OCI-LY1 (cell line): ENCODE data around the gene TENM4.

ENCODE experiments used
- H2AFZ ChIP-seq: fragments of 200-600 bp; sonication (generic), shearing (Covaris generic); 2 replicates; pipeline ENCODE4 v1.6.0; 2014; ENCODE audit warnings: antibody characterized with exemption, mild to moderate bottlenecking, low read length
- H3F3A ChIP-seq: fragments of 200-600 bp; sonication (generic), shearing (Covaris generic); 2 replicates; pipeline ENCODE4 v1.6.0; 2014; ENCODE audit warnings: mild to moderate bottlenecking, antibody characterized with exemption, low read length, moderate library complexity; ENCODE audit not compliant: insufficient read depth
- H3K27ac ChIP-seq: fragments of 200-600 bp; sonication (generic); 2 replicates; pipeline ENCODE4 v1.5.1; 2014; ENCODE audit warnings: low read length, mixed run types, mild to moderate bottlenecking, low read depth; ENCODE audit not compliant: poor library complexity, severe bottlenecking
- H3K27me3 ChIP-seq: fragments of 200-600 bp; sonication (generic); 2 replicates; pipeline ENCODE4 v1.6.0; 2014; ENCODE audit warnings: antibody characterized with exemption, mild to moderate bottlenecking, low read length, moderate library complexity; ENCODE audit not compliant: insufficient read depth
- H3K36me3 ChIP-seq: fragments of 200-600 bp; sonication (generic); 2 replicates; pipeline ENCODE4 v1.6.1; 2014; ENCODE audit warnings: mild to moderate bottlenecking, antibody characterized with exemption, low read length, moderate library complexity, mixed read lengths; ENCODE audit not compliant: insufficient read depth
- H3K4me1 ChIP-seq: fragments of 200-600 bp; sonication (generic); 2 replicates; pipeline ENCODE4 v1.5.1; 2014; ENCODE audit warnings: mild to moderate bottlenecking, low read length, moderate library complexity; ENCODE audit not compliant: insufficient read depth, severe bottlenecking
- H3K4me2 ChIP-seq: fragments of 200-600 bp; sonication (generic), shearing (Covaris generic); 2 replicates; pipeline ENCODE4 v1.6.1; 2014; ENCODE audit warnings: low read length
- H3K4me3 ChIP-seq: fragments of 200-600 bp; sonication (generic); 2 replicates; pipeline ENCODE4 v1.5.1; 2014; ENCODE audit warnings: low read length, low read depth, mild to moderate bottlenecking, mixed read lengths; ENCODE audit not compliant: poor library complexity, severe bottlenecking
- H3K79me2 ChIP-seq: fragments of 200-600 bp; shearing (Covaris generic); 2 replicates; pipeline ENCODE4 v1.6.1; 2016; ENCODE audit warnings: mixed run types, low read length, mixed read lengths; ENCODE audit not compliant: insufficient read depth
- H3K9ac ChIP-seq: fragments of 200-600 bp; sonication (generic), shearing (Covaris generic); 2 replicates; pipeline ENCODE4 v1.6.1; 2014; ENCODE audit warnings: mild to moderate bottlenecking, low read length, mixed read lengths
- H3K9me2 ChIP-seq: fragments of 200-600 bp; sonication (generic), shearing (Covaris generic); 2 replicates; pipeline ENCODE4 v1.6.1; 2014; ENCODE audit warnings: low read depth, mild to moderate bottlenecking, low read length, mixed read lengths
- H3K9me3 ChIP-seq: fragments of 200-600 bp; shearing (Covaris generic); 2 replicates; pipeline ENCODE4 v1.6.1; 2014; ENCODE audit warnings: low read length, mixed read lengths
- H4K20me1 ChIP-seq: fragments of 200-600 bp; sonication (generic), shearing (Covaris generic); 2 replicates; pipeline ENCODE4 v1.6.0; 2016; ENCODE audit warnings: mild to moderate bottlenecking, low read length; ENCODE audit not compliant: insufficient read depth
- CTCF ChIP-seq: fragments of 200-600 bp; sonication (generic), shearing (Covaris generic); IDR thresholded peaks from 2 replicates; pipeline ENCODE4 v1.5.1; 2017; ENCODE audit warnings: mild to moderate bottlenecking, antibody characterized with exemption, low read length, moderate library complexity, mixed read lengths
- EZH2 ChIP-seq: fragments of 200-600 bp; sonication (generic), shearing (Covaris generic); IDR thresholded peaks from 2 replicates; pipeline ENCODE4 v1.8.0; 2017; ENCODE audit warnings: borderline replicate concordance, mixed run types, mild to moderate bottlenecking, antibody characterized with exemption, low read length, moderate library complexity, mixed read lengths

The TENM4 gene

GRCh38 chr11:78869293-78869692 lies 571.5 kb downstream of the TENM4 start:
- Histone ChIP-seq H3K27ac (no peak overlapping the region), H3K4me2 (no peak overlapping the region), H2AFZ (no peak overlapping the region), H3K79me2 (no peaks in the 10 kb centered on the region), H3K4me1 (no peaks in the 10 kb centered on the region), H3K9me2 (no peaks in the 10 kb centered on the region), H3F3A (no peaks in the 10 kb centered on the region), H3K36me3 (no peaks in the 10 kb centered on the region), H3K4me3 (no peak overlapping the region), H3K9ac (no peak overlapping the region), H3K27me3 (no peaks in the 10 kb centered on the region), H4K20me1 (no peaks in the 10 kb centered on the region), H3K9me3 (no peaks in the 10 kb centered on the region)
- no peak for TF ChIP-seq EZH2
- no peak for TF ChIP-seq CTCF

GRCh38 chr11:78868563-78868962 lies 572.3 kb downstream of the TENM4 start:
- TF ChIP-seq CTCF (no peak), EZH2 (no peak)
- H3K4me2 ChIP-seq: no peak overlapping the region
- no peaks in the 10 kb centered on the region for H3K4me1 ChIP-seq

GRCh38 chr11:78860720-78861422 lies 580.0 kb downstream of the TENM4 start:
- H3K9me2 ChIP-seq: no peaks in the 10 kb centered on the region
- H2AFZ ChIP-seq: no peak overlapping the region
- no peaks in the 10 kb centered on the region for H3K4me1 ChIP-seq
- no peak overlapping the region for H3K27ac ChIP-seq
- no peaks in the 10 kb centered on the region for H3K9me3 ChIP-seq
- no peaks in the 10 kb centered on the region for H3K27me3 ChIP-seq
- no peaks in the 10 kb centered on the region for H4K20me1 ChIP-seq
- no peak for TF ChIP-seq EZH2
- TF ChIP-seq CTCF: no peak
- no peaks in the 10 kb centered on the region for H3K36me3 ChIP-seq
- no peak overlapping the region for H3K4me3 ChIP-seq
- H3K9ac ChIP-seq: no peak overlapping the region
- no peaks in the 10 kb centered on the region for H3K79me2 ChIP-seq
- H3F3A ChIP-seq: no peaks in the 10 kb centered on the region
- no peak overlapping the region for H3K4me2 ChIP-seq

More at GRCh38 chr11:78868563-78868962, 572.3 kb downstream of the TENM4 start:
- Histone ChIP-seq H3K27ac (no peak overlapping the region), H3K36me3 (no peaks in the 10 kb centered on the region), H2AFZ (no peak overlapping the region), H4K20me1 (no peaks in the 10 kb centered on the region), H3K27me3 (no peaks in the 10 kb centered on the region), H3K79me2 (no peaks in the 10 kb centered on the region), H3F3A (no peaks in the 10 kb centered on the region), H3K9ac (no peak overlapping the region), H3K9me3 (no peaks in the 10 kb centered on the region), H3K9me2 (no peaks in the 10 kb centered on the region), H3K4me3 (no peak overlapping the region)
